HepG2 (cell line): ENCODE measurements around the gene TSPAN17. TPM values are rescaled to one million over a fixed set of nuclear protein-coding genes. Genes with fewer than 3 reads are reported as not detected.

Source experiments
- ATAC-seq: fragments of 200-7000 bp; cut with Tn5 transposase; 3 replicates; pipeline ENCODE4 v1.9.1; 2020; ENCODE audit warnings: mild to moderate bottlenecking, moderate library complexity
- BruUV-seq: library from RNA; stranded (reverse); fragments of 400-500 nt; replicated peaks from 2 replicates; lab custom pipeline; 2021; lab: Mats Ljungman, UMichigan
- CTCF ChIA-PET: fragments of 300-600 bp; formaldehyde crosslinking; extraction: SDS; loops from one replicate; lab custom pipeline; 2021; ENCODE audit warnings: low total read pairs, inconsistent platforms, low intra/inter-chr PET ratio; lab: Yijun Ruan, JAX
- POLR2A ChIA-PET: fragments of 350-600 bp; sonication (Branson Sonifier 250); formaldehyde crosslinking; loops from one replicate; lab custom pipeline; 2020; ENCODE audit warnings: antibody characterized with exemption, inconsistent platforms; lab: Yijun Ruan, JAX
- DNase-seq: peaks from one replicate; pipeline ENCODE4 v3.0.0-alpha.2; 2015; ENCODE audit warnings: low spot score
- FAIRE-seq: peaks from 3 replicates; lab custom pipeline; 2011; peaks lifted over from hg19 to GRCh38; lab: Jason Lieb, UNC
- H2AFZ ChIP-seq: one replicate; pipeline ENCODE4 v1.6.1; 2011; ENCODE audit warnings: low read length, inconsistent platforms
- H3K27ac ChIP-seq: fragments of 300-600 bp; 3 replicates; pipeline ENCODE4 v1.8.0; 2011; ENCODE audit warnings: mixed run types, mild to moderate bottlenecking, mixed read lengths, low read length, inconsistent platforms; ENCODE audit not compliant: insufficient read depth; ENCODE audit errors: extremely low read length
- H3K27me3 ChIP-seq, 2 experiments: fragments of 200-600 bp in 1 of 2; 2 replicates in 1 of 2; 3 replicates in 1 of 2; pipeline versions ENCODE4 v1.6.0 to v1.8.0; 2011; ENCODE audit warnings: low read length in 2 of 2, mild to moderate bottlenecking in 2 of 2, moderate library complexity in 2 of 2, inconsistent platforms in 1 of 2; ENCODE audit not compliant: insufficient read depth in 2 of 2, control insufficient read depth in 1 of 2
- H3K36me3 ChIP-seq, 2 experiments: fragments of 200-600 bp in 1 of 2; replicated peaks in 1 of 2; 2 replicates in 1 of 2; 3 replicates in 1 of 2; pipeline versions ENCODE4 v1.5.1 to v1.8.0; 2011; ENCODE audit warnings: low read length in 2 of 2, inconsistent platforms in 1 of 2; ENCODE audit not compliant: insufficient read depth in 2 of 2, control insufficient read depth in 1 of 2
- H3K4me1 ChIP-seq: 2 replicates; pipeline ENCODE4 v1.5.1; 2012; ENCODE audit warnings: low read length, inconsistent platforms; ENCODE audit not compliant: insufficient read depth
- H3K4me2 ChIP-seq: 2 replicates; pipeline ENCODE4 v1.6.0; 2011; ENCODE audit warnings: low read depth, low read length, inconsistent platforms
- H3K4me3 ChIP-seq, 3 experiments: fragments of 200-600 bp in 1 of 3; sonication (generic), shearing (Covaris generic) in 1 of 3; replicated peaks in 1 of 3; 2 replicates each; pipeline ENCODE4 v1.5.1; 2011 to 2016; ENCODE audit warnings: low read length in 3 of 3, inconsistent platforms in 2 of 3, low read depth in 2 of 3, mild to moderate bottlenecking in 2 of 3, control low read depth in 1 of 3, mixed read lengths in 1 of 3; ENCODE audit not compliant: insufficient read depth in 1 of 3
- H3K79me2 ChIP-seq: one replicate; pipeline ENCODE4 v1.6.1; 2011; ENCODE audit warnings: low read length, inconsistent platforms; ENCODE audit not compliant: insufficient read depth
- H3K9ac ChIP-seq: 2 replicates; pipeline ENCODE4 v1.6.0; 2011; ENCODE audit warnings: mild to moderate bottlenecking, low read depth, low read length, inconsistent platforms; ENCODE audit not compliant: insufficient read depth
- H3K9me3 ChIP-seq: 2 replicates; pipeline ENCODE4 v1.5.1; 2012; ENCODE audit warnings: mild to moderate bottlenecking, low read length
- H4K20me1 ChIP-seq: 2 replicates; pipeline ENCODE4 v1.6.0; 2011; ENCODE audit warnings: inconsistent platforms, mild to moderate bottlenecking, low read length, moderate library complexity; ENCODE audit not compliant: insufficient read depth
- ESRRA ChIP-seq: sonication (generic); formaldehyde crosslinking; IDR thresholded peaks from 2 replicates; pipeline ENCODE4 v1.5.1; 2020; ENCODE audit warnings: mild to moderate bottlenecking, low read depth, missing genetic modification reagents
- ETS1 ChIP-seq: sonication (generic); formaldehyde crosslinking; IDR thresholded peaks from 2 replicates; pipeline ENCODE4 v1.4.0; 2020; ENCODE audit warnings: missing genetic modification reagents
- HNRNPH1 ChIP-seq: fragments of 200-400 bp; formaldehyde crosslinking; optimal IDR thresholded peaks from 2 replicates; pipeline ENCODE3; 2017; ENCODE audit warnings: mild to moderate bottlenecking, low read depth, low read length
- HOMEZ ChIP-seq: IDR thresholded peaks from 2 replicates; pipeline ENCODE4 v1.6.1; 2016; ENCODE audit warnings: low read depth
- KLF12 ChIP-seq: sonication (generic); formaldehyde crosslinking; IDR thresholded peaks from 2 replicates; pipeline ENCODE4 v1.4.0; 2020; ENCODE audit warnings: missing genetic modification reagents, borderline replicate concordance
- MBD4 ChIP-seq: IDR thresholded peaks from 2 replicates; pipeline ENCODE4 v1.6.1; 2012; ENCODE audit warnings: low read length, inconsistent platforms, borderline replicate concordance
- NFATC3 ChIP-seq: sonication (generic); formaldehyde crosslinking; IDR thresholded peaks from 2 replicates; pipeline ENCODE4 v1.5.1; 2020; ENCODE audit warnings: mild to moderate bottlenecking, missing genetic modification reagents
- NONO ChIP-seq, 2 experiments: fragments of 450-650 bp in 1 of 2; sonication (generic) in 1 of 2; formaldehyde crosslinking in 1 of 2; IDR thresholded peaks in 1 of 2; conservative IDR thresholded peaks in 1 of 2; 2 replicates each; pipeline versions ENCODE4 v1.6.1 to v1.8.0; 2017 to 2022; ENCODE audit warnings: mild to moderate bottlenecking in 1 of 2, missing genetic modification reagents in 1 of 2, moderate library complexity in 1 of 2
- RCOR2 ChIP-seq: IDR thresholded peaks from 2 replicates; pipeline ENCODE4 v1.6.1; 2016; ENCODE audit warnings: missing biosample characterization, missing genetic modification reagents
- RORA ChIP-seq: sonication (generic); formaldehyde crosslinking; IDR thresholded peaks from 2 replicates; pipeline ENCODE4 v1.5.0; 2020; ENCODE audit warnings: mild to moderate bottlenecking, missing genetic modification reagents, moderate library complexity
- SRF ChIP-seq: IDR thresholded peaks from 2 replicates; pipeline ENCODE4 v1.6.1; 2011; ENCODE audit warnings: mild to moderate bottlenecking, low read depth, low read length, moderate library complexity
- TCF12 ChIP-seq, 2 experiments: fragments of 450-650 bp in 1 of 2; sonication (generic) in 1 of 2; formaldehyde crosslinking in 1 of 2; IDR thresholded peaks; 2 replicates each; pipeline versions ENCODE4 v1.6.1 to v1.8.0; 2017 to 2022; ENCODE audit warnings: antibody characterized with exemption in 1 of 2, mild to moderate bottlenecking in 1 of 2, missing genetic modification reagents in 1 of 2, moderate library complexity in 1 of 2
- ZBTB7B ChIP-seq: sonication (generic); formaldehyde crosslinking; IDR thresholded peaks from 2 replicates; pipeline ENCODE4 v1.4.0; 2020; ENCODE audit warnings: missing genetic modification reagents
- ZNF326 ChIP-seq: sonication (generic); formaldehyde crosslinking; IDR thresholded peaks from 2 replicates; pipeline ENCODE4 v1.4.0; 2020; ENCODE audit warnings: missing genetic modification reagents, borderline replicate concordance
- ZNF530 ChIP-seq: sonication (generic); formaldehyde crosslinking; IDR thresholded peaks from 2 replicates; pipeline ENCODE4 v1.5.0; 2020; ENCODE audit warnings: low read depth, mild to moderate bottlenecking, missing genetic modification reagents
- ZNF772 ChIP-seq: sonication (generic); formaldehyde crosslinking; IDR thresholded peaks from 2 replicates; pipeline ENCODE4 v1.5.0; 2020; ENCODE audit warnings: mild to moderate bottlenecking, missing genetic modification reagents
- ZSCAN21 ChIP-seq: sonication (generic); formaldehyde crosslinking; IDR thresholded peaks from 2 replicates; pipeline ENCODE4 v1.8.0; 2022; ENCODE audit warnings: mild to moderate bottlenecking, missing genetic modification reagents, moderate library complexity, borderline replicate concordance
- WGBS: methylation state at CpG from one replicate; pipeline ENCODE4 v1.1.6; 2017; ENCODE audit warnings: low lambda C conversion rate; 5-methylcytosine and 5-hydroxymethylcytosine counted together
- in situ Hi-C: cut with HindIII; loops from 2 replicates; pipeline ENCODE4 v1.10.0; 2017; ENCODE audit warnings: low pct_unique_long_range_greater_than_20kb; ENCODE audit not compliant: extremely low pct_ligation_motif_present
- intact Hi-C: fragments of 100-400 bp; cut with micrococcal nuclease; formaldehyde crosslinking; loops from one replicate; pipeline ENCODE4 v1.10.0; 2022; ENCODE audit not compliant: unreplicated experiment
- polyA plus RNA-seq, 8 experiments: library from polyadenylated mRNA; depleted of rRNA in 3 of 8; stranded (reverse) in 7 of 8; unstranded in 1 of 8; fragments of >200 nt; fragmentation: Illumina TruSeq in 4 of 8; extraction: Trizol in 4 of 8; gene quantifications; 2 replicates each; pipeline versions ENCODE4 v1.2.1 to v1.2.3, GENCODE V29; 2011 to 2016; ENCODE audit warnings: low read depth in 4 of 8, missing spikeins in 1 of 8, mixed read lengths in 1 of 8; ENCODE audit not compliant: insufficient read depth in 1 of 8
- total RNA-seq, 5 experiments: library from RNA; depleted of rRNA; stranded (reverse); fragments of >200 nt; fragmentation: Illumina TruSeq; extraction: Trizol; gene quantifications; 2 replicates each; pipeline ENCODE4 v1.2.3, GENCODE V29; 2016; ENCODE audit warnings: low read depth in 1 of 5

The TSPAN17 gene
- total and polyA plus RNA-seq, 2 of the 13 experiments (the other 11 are each of a cell fraction or from before 2014, with no cell fraction given), result 11.5 to 15.0 TPM

- ChIA-PET POLR2A (no interaction called here), CTCF (no interaction called here)
- Histone ChIP-seq H3K27ac (no peak overlapping the region), H3K4me3 (no peak overlapping the region), H3K4me2 (no peak overlapping the region), H3K9me3 (no peaks in the 10 kb centered on the region), H3K4me1 (peaks cover 18% of the 10 kb centered on the region), H4K20me1 (0 out of 2 replicates have a peak, but pooled peaks cover 4% of the 10 kb centered on the region), H2AFZ (no peak overlapping the region), H3K36me3 (no peaks in the 10 kb centered on the region), H3K27me3 (no peaks in the 10 kb centered on the region), H3K9ac (no peak overlapping the region), H3K79me2 (no peaks in the 10 kb centered on the region)
- intact Hi-C loops, result no loop called here
- DNase-seq (no peak), FAIRE-seq (no peak), ATAC-seq (no peak)
- no TSS peak for BruUV-seq
- TF ChIP-seq RORA (CRISPR knock-in tag) (no peak), ZNF530 (CRISPR knock-in tag) (no peak), NONO (IDR thresholded peaks at IDR 0.05) (no peak), NONO (CRISPR knock-in tag; conservative IDR thresholded peaks at IDR 0.05) (no peak), ZSCAN21 (no peak)
- WGBS, result 19% methylated on average over 2 of the region's 2 CpGs
- in situ Hi-C loops, result no loop called here
Measured at GRCh38 chr5:176603091-176603490, 44.2 kb upstream of the TSPAN17 start.

- DNase-seq (no peak), FAIRE-seq (no peak), ATAC-seq (no peak)
- H3K4me1 ChIP-seq, result peaks cover 25% of the 10 kb centered on the region
- no peak overlapping the region for H3K4me3 ChIP-seq
- no peak overlapping the region for H3K4me2 ChIP-seq
- H2AFZ ChIP-seq, result no peak overlapping the region
- H4K20me1 ChIP-seq, result 0 out of 2 replicates have a peak, but pooled peaks cover 4% of the 10 kb centered on the region
- no peaks in the 10 kb centered on the region for H3K9me3 ChIP-seq
- H3K79me2 ChIP-seq, result no peaks in the 10 kb centered on the region
- no TSS peak for BruUV-seq
- no peaks in the 10 kb centered on the region for H3K36me3 ChIP-seq
- no peak overlapping the region for H3K9ac ChIP-seq
- CTCF ChIA-PET, result no interaction called here
- 100% methylated on average over 1 of the region's 3 CpGs for WGBS
- intact Hi-C loops, result no loop called here
- no peaks in the 10 kb centered on the region for H3K27me3 ChIP-seq
- in situ Hi-C loops, result no loop called here
- POLR2A ChIA-PET, result interaction anchor here (0.6 to 1.5 kb wide), 2 partner anchors 8 to 41 kb away, joined by 3 to 4 read pairs; partner anchors contain the start of gene TSPAN17
- H3K27ac ChIP-seq, result no peak overlapping the region
- TF ChIP-seq SRF (no peak), ZNF772 (CRISPR knock-in tag) (no peak), TCF12 (IDR thresholded peaks at IDR 0.05) (no peak), TCF12 (CRISPR knock-in tag; IDR thresholded peaks at IDR 0.05) (no peak), HNRNPH1 (no peak), MBD4 (no peak), ETS1 (CRISPR knock-in tag) (no peak), KLF12 (CRISPR knock-in tag) (no peak), ZNF326 (CRISPR knock-in tag) (no peak), HOMEZ (CRISPR knock-in tag) (no peak), NFATC3 (CRISPR knock-in tag) (no peak), ESRRA (CRISPR knock-in tag) (no peak), ZBTB7B (no peak), RCOR2 (no peak)
Measured at GRCh38 chr5:176606032-176606431, 41.3 kb upstream of the TSPAN17 start.
